Adrenal gland (tissue), 12 donors: ENCODE results near the gene EIF4E1B. TPM values are rescaled to one million over a fixed set of nuclear protein-coding genes. Genes with fewer than 3 reads are reported as not detected.

Experiments
- DNase-seq, 7 donors: peaks; one replicate each; pipeline ENCODE4 v3.0.0-alpha.2; 2019 to 2020
- H3K27ac ChIP-seq, 5 donors: fragments of 200-600 bp; sonication (generic) in 4 of 5; 1 replicate in 3 of 5; 2 replicates in 2 of 5; pipeline versions ENCODE4 v1.5.1 to v1.8.0; 2016 to 2020; ENCODE audit warnings: mild to moderate bottlenecking in 1 of 5
- H3K27me3 ChIP-seq: fragments of 200-600 bp; 2 replicates; pipeline ENCODE4 v1.8.0; 2021
- H3K36me3 ChIP-seq, 2 donors: fragments of 200-600 bp; replicated peaks in 1 of 2; 1 replicate in 1 of 2; 2 replicates in 1 of 2; pipeline versions ENCODE4 v1.5.1 to v1.8.0; 2018 to 2022
- H3K4me1 ChIP-seq, 2 donors: fragments of 200-600 bp; replicated peaks in 1 of 2; 1 replicate in 1 of 2; 2 replicates in 1 of 2; pipeline versions ENCODE4 v1.5.1 to v1.8.0; 2018 to 2021
- H3K4me3 ChIP-seq, 4 donors: fragments of 200-600 bp; sonication (generic) in 3 of 4; one replicate each; pipeline ENCODE4 v1.5.1; 2016 to 2018
- H3K9me3 ChIP-seq, 3 donors: fragments of 200-600 bp; sonication (generic) in 1 of 3; replicated peaks in 1 of 3; 1 replicate in 2 of 3; 2 replicates in 1 of 3; pipeline versions ENCODE4 v1.5.1 to v1.8.0; 2016 to 2021
- POLR2A ChIP-seq, 2 donors: fragments of 450-650 bp; IDR thresholded peaks; one replicate each; pipeline ENCODE4 v1.6.1; 2017; ENCODE audit warnings: antibody characterized with exemption in 2 of 2, mild to moderate bottlenecking in 2 of 2, moderate library complexity in 1 of 2
- WGBS, 4 donors: extraction: QIAGEN DNeasy Blood & Tissue Kit in 2 of 4; methylation state at CpG; one replicate each; pipeline versions ENCODE4 v1.1.5 to v1.1.7; 2013 to 2017; 5-methylcytosine and 5-hydroxymethylcytosine counted together
- intact Hi-C, 2 donors: fragments of 100-400 bp; cut with DNase I; formaldehyde crosslinking; loops; one replicate each; pipeline versions ENCODE4 v1.14.1 to v1.15.0; 2022 to 2023
- polyA plus RNA-seq, 3 donors: library from polyadenylated mRNA; stranded (reverse); fragments of 200-250 nt in 2 of 3; fragments of 350-450 nt in 1 of 3; fragmentation: Illumina TruSeq in 1 of 3; extraction: RNeasy Lipid Tissue Mini Kit (QIAGEN cat#74804) in 1 of 3; gene quantifications; one replicate each; pipeline ENCODE4 v1.2.3, GENCODE V29; 2013 to 2014
- total RNA-seq, 9 donors: library from RNA; depleted of rRNA in 4 of 9; stranded (reverse); fragments of >200 nt in 4 of 9; fragments of 120-200 nt in 1 of 9; fragmentation: NEBNext Ultra II Directional in 1 of 9; extraction: Animal tissue kit (Norgen Biotek cat#: 25700) in 1 of 9; gene quantifications; one replicate each; pipeline versions ENCODE4 v1.1.0 to v1.2.4, GENCODE V29; 2013 to 2023
- TF ChIP-seq, protein P1 (sequence below), 6 experiments: fragments of 450-650 bp in 4 of 6; fragments of 200-600 bp in 2 of 6; sonication (generic) in 1 of 6; IDR thresholded peaks; 1 replicate in 5 of 6; 2 replicates in 1 of 6; pipeline versions ENCODE4 v1.5.1 to v1.8.0; 2016 to 2021; ENCODE audit warnings: antibody characterized with exemption in 6 of 6, mild to moderate bottlenecking in 2 of 6, moderate library complexity in 1 of 6
- donor health status: healthy with polysubstance abuse.
- donor health status: Bipolar disorder and iron deficiency.
- donor health status: DM: yes; HTN: yes; CAD: no.
- donor health status: DM: no; HTN: no; CAD: no.
- donor health status: DM: no; HTN: no; CAD: no.
- donor health status: DM: yes; HTN: yes; CAD: no.

Gene EIF4E1B
- total and polyA plus RNA-seq, 12 donors, result 0.24 to 0.44 (median 0.28) TPM; not detected in 7

DNA sequence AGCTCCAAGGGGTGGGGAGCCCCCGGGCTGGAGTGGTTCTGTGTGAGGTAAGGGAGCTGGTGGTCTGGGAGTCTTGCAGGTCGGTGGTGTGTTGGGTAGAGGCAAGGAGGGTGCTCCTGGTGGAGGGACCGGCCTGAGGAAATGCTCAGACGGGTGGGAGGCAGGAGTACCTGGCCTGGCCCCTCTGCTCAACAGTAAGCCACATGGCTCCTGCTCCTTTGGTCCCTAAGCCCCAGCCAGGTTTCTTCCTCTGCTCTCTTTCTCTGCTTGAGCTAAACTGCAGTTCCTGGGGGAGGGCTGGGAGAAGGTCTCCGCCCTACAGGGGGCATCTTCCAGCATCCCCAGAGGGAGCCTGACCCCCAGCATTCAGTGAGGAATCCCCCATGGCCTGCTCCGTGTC lies 34.0 kb downstream of the EIF4E1B start:
- peaks cover 0 to 5% of the 10 kb centered on the region in 2 donors for H3K4me1 ChIP-seq
- no peaks in the 10 kb centered on the region for H3K36me3 ChIP-seq
- no peak overlapping the region for H3K4me3 ChIP-seq
- no peak for DNase-seq
- intact Hi-C loops, result loop anchor here (10.0 kb wide), 2 partner anchors 280 to 290 kb away; no protein-coding TSS in a partner anchor
- 36 to 58% (median 48%) methylated on average over 5 to 6 of the region's 6 CpGs for WGBS, 4 donors
- no peak for TF ChIP-seq POLR2A (IDR thresholded peaks at IDR 0.05)
- TF ChIP-seq, protein P1, sequence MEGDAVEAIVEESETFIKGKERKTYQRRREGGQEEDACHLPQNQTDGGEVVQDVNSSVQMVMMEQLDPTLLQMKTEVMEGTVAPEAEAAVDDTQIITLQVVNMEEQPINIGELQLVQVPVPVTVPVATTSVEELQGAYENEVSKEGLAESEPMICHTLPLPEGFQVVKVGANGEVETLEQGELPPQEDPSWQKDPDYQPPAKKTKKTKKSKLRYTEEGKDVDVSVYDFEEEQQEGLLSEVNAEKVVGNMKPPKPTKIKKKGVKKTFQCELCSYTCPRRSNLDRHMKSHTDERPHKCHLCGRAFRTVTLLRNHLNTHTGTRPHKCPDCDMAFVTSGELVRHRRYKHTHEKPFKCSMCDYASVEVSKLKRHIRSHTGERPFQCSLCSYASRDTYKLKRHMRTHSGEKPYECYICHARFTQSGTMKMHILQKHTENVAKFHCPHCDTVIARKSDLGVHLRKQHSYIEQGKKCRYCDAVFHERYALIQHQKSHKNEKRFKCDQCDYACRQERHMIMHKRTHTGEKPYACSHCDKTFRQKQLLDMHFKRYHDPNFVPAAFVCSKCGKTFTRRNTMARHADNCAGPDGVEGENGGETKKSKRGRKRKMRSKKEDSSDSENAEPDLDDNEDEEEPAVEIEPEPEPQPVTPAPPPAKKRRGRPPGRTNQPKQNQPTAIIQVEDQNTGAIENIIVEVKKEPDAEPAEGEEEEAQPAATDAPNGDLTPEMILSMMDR (IDR thresholded peaks at IDR 0.05), result no peak
- no peaks in the 10 kb centered on the region for H3K9me3 ChIP-seq
- H3K27ac ChIP-seq, result no peak overlapping the region
- H3K27me3 ChIP-seq, result peaks cover 3% of the 10 kb centered on the region

DNA sequence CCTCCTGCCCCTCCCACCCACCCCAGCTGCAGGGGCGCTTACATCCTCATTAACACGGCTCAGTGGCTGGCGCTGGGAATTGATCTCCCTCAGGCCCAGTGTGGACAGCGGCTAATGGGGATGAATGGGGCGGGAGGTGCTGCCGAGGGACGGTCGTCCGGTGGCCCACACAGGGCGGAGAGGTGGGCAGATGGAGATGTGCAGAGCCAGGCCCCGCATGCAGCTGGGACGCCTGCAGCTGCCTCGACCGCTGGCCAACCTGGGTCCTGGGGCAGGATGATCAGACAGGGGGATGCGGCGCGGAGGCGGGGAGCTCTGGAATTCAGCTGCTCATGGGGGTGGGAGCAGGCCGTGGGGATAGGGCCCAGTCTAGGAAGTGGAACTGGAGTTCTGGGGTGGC lies 34.4 kb downstream of the EIF4E1B start:
- no peaks in the 10 kb centered on the region for H3K36me3 ChIP-seq
- H3K4me3 ChIP-seq, result no peak overlapping the region
- no peaks in the 10 kb centered on the region for H3K9me3 ChIP-seq
- WGBS, 4 donors, result 27 to 61% (median 37%) methylated on average over 12 to 19 of the region's 19 CpGs
- intact Hi-C loops, result loop anchor here (10.0 kb wide), 2 partner anchors 280 to 290 kb away; no protein-coding TSS in a partner anchor
- peaks cover 5% of the 10 kb centered on the region for H3K27me3 ChIP-seq
- no peak overlapping the region for H3K27ac ChIP-seq
- no peak for DNase-seq
- TF ChIP-seq POLR2A (IDR thresholded peaks at IDR 0.05), result no peak
- TF ChIP-seq, protein P1 (IDR thresholded peaks at IDR 0.05), result no peak
- peaks cover 0 to 5% of the 10 kb centered on the region in 2 donors for H3K4me1 ChIP-seq

DNA sequence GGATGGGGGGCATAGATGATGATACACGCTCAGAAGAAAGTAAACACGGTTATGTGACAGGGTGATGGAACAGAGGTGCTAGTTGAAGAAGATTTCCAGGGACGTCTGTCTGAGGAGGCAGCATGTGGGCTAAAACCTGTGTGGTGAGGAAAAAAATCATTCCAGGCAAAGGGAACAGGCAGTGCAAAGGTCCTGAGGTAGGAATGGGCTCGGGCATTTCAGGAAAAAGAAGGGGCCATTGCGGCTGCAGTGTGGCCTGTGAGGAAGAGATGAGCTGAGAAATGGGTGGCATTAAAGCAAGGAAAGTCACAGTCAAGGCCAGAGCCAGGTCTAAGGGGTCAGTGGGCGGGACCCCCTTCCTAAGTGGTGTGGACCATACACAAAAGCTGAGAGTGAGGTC lies 35.0 kb downstream of the EIF4E1B start:
- TF ChIP-seq, protein P1 (IDR thresholded peaks at IDR 0.05), result no peak
- no peak for TF ChIP-seq POLR2A (IDR thresholded peaks at IDR 0.05)
- Histone ChIP-seq H3K4me3 (no peak overlapping the region), H3K36me3 (no peaks in the 10 kb centered on the region), H3K27me3 (peaks cover 6% of the 10 kb centered on the region), H3K4me1 (peaks cover 0 to 5% of the 10 kb centered on the region in 2 donors), H3K27ac (no peak overlapping the region), H3K9me3 (no peaks in the 10 kb centered on the region)
- DNase-seq, result no peak
- WGBS, 4 donors, result 79 to 86% (median 81%) methylated on average over 6 of the region's 6 CpGs
- intact Hi-C loops, result loop anchor here (10.0 kb wide), 2 partner anchors 279 to 289 kb away; no protein-coding TSS in a partner anchor

DNA sequence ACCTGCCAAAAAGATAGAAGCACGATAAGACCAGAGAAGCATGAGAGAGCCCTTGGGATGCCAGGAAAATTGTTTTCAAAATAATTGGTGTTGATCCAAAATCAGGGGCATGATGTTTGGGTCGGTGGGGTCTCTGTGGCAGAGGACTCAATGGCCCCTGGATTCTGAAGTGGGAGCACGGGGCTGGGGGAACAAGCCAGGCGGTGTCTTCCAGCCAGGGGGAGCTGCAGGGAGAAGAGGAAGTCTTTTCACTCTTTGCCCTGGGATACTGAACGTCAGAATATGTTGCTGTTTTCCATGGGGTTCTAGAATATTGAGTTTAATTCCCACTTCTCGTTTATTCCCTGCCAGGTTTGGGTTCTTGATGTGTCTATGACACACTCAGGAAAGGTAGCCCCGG lies 37.2 kb downstream of the EIF4E1B start:
- H3K27ac ChIP-seq, result no peak overlapping the region
- no peaks in the 10 kb centered on the region for H3K36me3 ChIP-seq
- intact Hi-C loops, result loop anchor here (10.0 kb wide), 2 partner anchors 277 to 287 kb away; no protein-coding TSS in a partner anchor
- no peaks in the 10 kb centered on the region for H3K4me1 ChIP-seq
- WGBS, 4 donors, result 65 to 75% (median 66%) methylated on average over 7 of the region's 7 CpGs
- no peaks in the 10 kb centered on the region for H3K9me3 ChIP-seq
- DNase-seq, result no peak
- no peak overlapping the region for H3K4me3 ChIP-seq
- H3K27me3 ChIP-seq, result peaks cover 6% of the 10 kb centered on the region
- no peak for TF ChIP-seq POLR2A (IDR thresholded peaks at IDR 0.05)
- TF ChIP-seq, protein P1 (IDR thresholded peaks at IDR 0.05), result no peak
